GM23338 (cell line): ENCODE data around the gene EDAR. TPM values are rescaled to one million over a fixed set of nuclear protein-coding genes. Genes with fewer than 3 reads are reported as not detected.

Source experiments
- ATAC-seq: fragments of 200-7000 bp; cut with Tn5 transposase; 3 replicates; pipeline ENCODE4 v1.9.1; 2020
- DNase-seq: peaks from one replicate; pipeline ENCODE4 v3.0.0-alpha.2; 2015; ENCODE audit warnings: low spot score
- H2AFZ ChIP-seq: fragments of 200-600 bp; sonication (generic); 2 replicates; pipeline ENCODE4 v1.8.0; 2016; ENCODE audit warnings: antibody characterized with exemption, mild to moderate bottlenecking, moderate library complexity
- H3F3A ChIP-seq: fragments of 200-600 bp; sonication (generic); replicated peaks from 2 replicates; pipeline ENCODE4 v1.8.0; 2017; ENCODE audit warnings: antibody characterized with exemption, mixed run types, low read depth
- H3K27ac ChIP-seq: fragments of 200-600 bp; sonication (generic); 2 replicates; pipeline ENCODE4 v1.6.1; 2016; ENCODE audit warnings: low read depth
- H3K27me3 ChIP-seq: fragments of 200-600 bp; sonication (generic); 2 replicates; pipeline ENCODE4 v1.8.0; 2016; ENCODE audit warnings: mild to moderate bottlenecking, mixed run types, moderate library complexity; ENCODE audit not compliant: insufficient read depth
- H3K36me3 ChIP-seq: fragments of 200-600 bp; sonication (generic); 2 replicates; pipeline ENCODE4 v1.8.0; 2016; ENCODE audit warnings: mild to moderate bottlenecking; ENCODE audit not compliant: insufficient read depth
- H3K4me1 ChIP-seq: fragments of 200-600 bp; sonication (generic); 2 replicates; pipeline ENCODE4 v1.8.0; 2016; ENCODE audit warnings: mild to moderate bottlenecking, moderate library complexity; ENCODE audit not compliant: insufficient read depth
- H3K4me2 ChIP-seq: fragments of 200-600 bp; sonication (generic); 2 replicates; pipeline ENCODE4 v1.7.1; 2017; ENCODE audit warnings: mixed run types
- H3K4me3 ChIP-seq: fragments of 200-600 bp; sonication (generic); 2 replicates; pipeline ENCODE4 v1.6.1; 2016; ENCODE audit warnings: mixed run types
- H3K79me2 ChIP-seq: fragments of 200-600 bp; sonication (generic); replicated peaks from 2 replicates; pipeline ENCODE4 v1.8.0; 2017; ENCODE audit warnings: mild to moderate bottlenecking; ENCODE audit not compliant: insufficient read depth
- H3K9me2 ChIP-seq: fragments of 200-600 bp; sonication (generic); 2 replicates; pipeline ENCODE4 v1.8.0; 2017; ENCODE audit not compliant: insufficient read depth
- H4K20me1 ChIP-seq: fragments of 200-600 bp; sonication (generic); replicated peaks from 2 replicates; pipeline ENCODE4 v1.8.0; 2017; ENCODE audit warnings: mild to moderate bottlenecking; ENCODE audit not compliant: insufficient read depth
- H3K27ac Mint-ChIP-seq: 2 replicates; pipeline ENCODE4 v1.8.0; 2020; ENCODE audit warnings: inconsistent platforms, mild to moderate bottlenecking, moderate library complexity, mixed read lengths
- H3K27me3 Mint-ChIP-seq: 3 replicates; pipeline ENCODE4 v1.8.0; 2022; ENCODE audit warnings: low read depth, mild to moderate bottlenecking, moderate library complexity, mixed read lengths, inconsistent platforms; ENCODE audit not compliant: insufficient read depth, poor library complexity
- H3K36me3 Mint-ChIP-seq: 3 replicates; pipeline ENCODE4 v1.8.0; 2021; ENCODE audit warnings: low read depth, mild to moderate bottlenecking, inconsistent platforms, moderate library complexity, mixed read lengths
- H3K4me1 Mint-ChIP-seq: 3 replicates; pipeline ENCODE4 v1.8.0; 2020; ENCODE audit warnings: mild to moderate bottlenecking, inconsistent platforms, mixed read lengths
- H3K4me3 Mint-ChIP-seq: 3 replicates; pipeline ENCODE4 v1.8.0; 2021; ENCODE audit warnings: moderate library complexity, mild to moderate bottlenecking, inconsistent platforms, mixed read lengths
- H3K9me3 Mint-ChIP-seq: 3 replicates; pipeline ENCODE4 v1.8.0; 2020; ENCODE audit warnings: moderate library complexity, mild to moderate bottlenecking, inconsistent platforms, mixed read lengths
- CREB1 ChIP-seq: fragments of 250-450 bp; sonication (Bioruptor Pico); IDR thresholded peaks from 2 replicates; pipeline ENCODE4 v1.5.0; 2020; ENCODE audit warnings: low read depth, mild to moderate bottlenecking, moderate library complexity
- CTCF ChIP-seq, 2 experiments: fragments of 200-600 bp in 1 of 2; sonication (generic) in 1 of 2; conservative IDR thresholded peaks; 2 replicates each; pipeline versions ENCODE4 v1.5.1 to v1.6.1; 2016 to 2017; ENCODE audit warnings: antibody characterized with exemption in 2 of 2, low read depth in 2 of 2, mild to moderate bottlenecking in 2 of 2, moderate library complexity in 1 of 2
- EZH2 ChIP-seq: fragments of 200-600 bp; sonication (generic); IDR thresholded peaks from one replicate; pipeline ENCODE4 v1.8.0; 2017; ENCODE audit warnings: antibody characterized with exemption, mild to moderate bottlenecking, low read depth; ENCODE audit not compliant: unreplicated experiment
- EZH2phosphoT487 ChIP-seq: fragments of 200-600 bp; sonication (generic); IDR thresholded peaks from one replicate; pipeline ENCODE4 v1.8.1; 2018; ENCODE audit warnings: antibody characterized with exemption; ENCODE audit not compliant: unreplicated experiment
- JUNB ChIP-seq: IDR thresholded peaks from one replicate; pipeline ENCODE4 v1.6.1; 2016; ENCODE audit warnings: antibody characterized with exemption; ENCODE audit not compliant: unreplicated experiment
- NANOG ChIP-seq: IDR thresholded peaks from 2 replicates; pipeline ENCODE4 v1.6.1; 2016; ENCODE audit warnings: antibody characterized with exemption, borderline replicate concordance
- POLR2AphosphoS5 ChIP-seq: IDR thresholded peaks from 2 replicates; pipeline ENCODE4 v1.6.1; 2016; ENCODE audit warnings: antibody characterized with exemption, low read depth
- ZNF114 ChIP-seq: fragments of 250-450 bp; sonication (Bioruptor Pico); IDR thresholded peaks from 2 replicates; pipeline ENCODE4 v1.5.0; 2020; ENCODE audit warnings: mild to moderate bottlenecking, moderate library complexity
- ZNF331 ChIP-seq: fragments of 250-450 bp; sonication (Bioruptor Pico); IDR thresholded peaks from 2 replicates; pipeline ENCODE4 v1.5.0; 2020; ENCODE audit warnings: low read depth, mild to moderate bottlenecking, moderate library complexity
- polyA plus RNA-seq: library from polyadenylated mRNA; unstranded; fragments of >200 nt; fragmentation: Nextera tagmentation; extraction: Ambion mirVana; gene quantifications from 2 replicates; pipeline ENCODE4 v1.2.1, GENCODE V29; 2016
- total RNA-seq: library from RNA; depleted of rRNA; stranded (reverse); fragments of >200 nt; shearing (Covaris generic); gene quantifications from 2 replicates; pipeline ENCODE4 v1.2.3, GENCODE V29; 2014
- TF ChIP-seq, protein P1 (sequence below): IDR thresholded peaks from one replicate; pipeline ENCODE4 v1.6.1; 2018; ENCODE audit warnings: antibody characterized with exemption; ENCODE audit not compliant: unreplicated experiment
- TF ChIP-seq, protein P2 (sequence below): IDR thresholded peaks from 2 replicates; pipeline ENCODE4 v1.6.1; 2016; ENCODE audit warnings: antibody characterized with exemption

The EDAR gene
- total and polyA plus RNA-seq, 2 experiments from 2014 or later, result not detected

- no peak for TF ChIP-seq POLR2AphosphoS5
- TF ChIP-seq CTCF (conservative IDR thresholded peaks at IDR 0.05; ENCODE audit: low read depth in 2 of 2), result no peak
- Histone ChIP-seq H3K27ac (no peak overlapping the region), H3K4me3 (no peak overlapping the region), H3K27me3 (no peaks in the 10 kb centered on the region), H2AFZ (peak overlapping the region; percentile 78; the same call in 1 of the 2 replicates), H3K9me2 (no peaks in the 10 kb centered on the region), H3K79me2 (no peaks in the 10 kb centered on the region), H3K36me3 (no peaks in the 10 kb centered on the region), H3K4me2 (no peak overlapping the region), H4K20me1 (no peaks in the 10 kb centered on the region), H3K4me1 (peaks cover 17% of the 10 kb centered on the region), H3F3A (no peaks in the 10 kb centered on the region)
- H3K36me3 Mint-ChIP-seq, result no peaks in the 10 kb centered on the region
- H3K27me3 Mint-ChIP-seq, result peaks cover 6% of the 10 kb centered on the region
- DNase-seq (no peak), ATAC-seq (no peak)
- H3K27ac Mint-ChIP-seq, result no peak overlapping the region
- peaks cover 35% of the 10 kb centered on the region for H3K4me1 Mint-ChIP-seq
- no peak overlapping the region for H3K4me3 Mint-ChIP-seq
- no peaks in the 10 kb centered on the region for H3K9me3 Mint-ChIP-seq
Observed at GRCh38 chr2:108963057-108963456, 26.0 kb downstream of the EDAR start.

GRCh38 chr2:108961796-108962195 lies 27.2 kb downstream of the EDAR start:
- Mint-ChIP-seq H3K27ac (no peak overlapping the region), H3K4me3 (no peak overlapping the region), H3K4me1 (peaks cover 45% of the 10 kb centered on the region), H3K27me3 (peaks cover 6% of the 10 kb centered on the region), H3K9me3 (no peaks in the 10 kb centered on the region), H3K36me3 (no peaks in the 10 kb centered on the region)
- no peak overlapping the region for H3K27ac ChIP-seq
- ATAC-seq (no peak), DNase-seq (no peak)
- H3K9me2 ChIP-seq, result no peaks in the 10 kb centered on the region
- no peaks in the 10 kb centered on the region for H3K36me3 ChIP-seq
- H3K27me3 ChIP-seq, result no peaks in the 10 kb centered on the region
- H3K4me3 ChIP-seq, result no peak overlapping the region
- H3F3A ChIP-seq, result no peaks in the 10 kb centered on the region
- H4K20me1 ChIP-seq, result no peaks in the 10 kb centered on the region
- H3K79me2 ChIP-seq, result no peaks in the 10 kb centered on the region
- H2AFZ ChIP-seq, result peak overlapping the region; percentile 82
- H3K4me1 ChIP-seq, result peaks cover 24% of the 10 kb centered on the region
- H3K4me2 ChIP-seq, result no peak overlapping the region
- TF ChIP-seq EZH2 (no peak), NANOG (no peak), EZH2phosphoT487 (no peak), ZNF331 (CRISPR knock-in tag) (no peak), CREB1 (no peak), POLR2AphosphoS5 (no peak), ZNF114 (no peak), JUNB (no peak)
- TF ChIP-seq, protein P1, sequence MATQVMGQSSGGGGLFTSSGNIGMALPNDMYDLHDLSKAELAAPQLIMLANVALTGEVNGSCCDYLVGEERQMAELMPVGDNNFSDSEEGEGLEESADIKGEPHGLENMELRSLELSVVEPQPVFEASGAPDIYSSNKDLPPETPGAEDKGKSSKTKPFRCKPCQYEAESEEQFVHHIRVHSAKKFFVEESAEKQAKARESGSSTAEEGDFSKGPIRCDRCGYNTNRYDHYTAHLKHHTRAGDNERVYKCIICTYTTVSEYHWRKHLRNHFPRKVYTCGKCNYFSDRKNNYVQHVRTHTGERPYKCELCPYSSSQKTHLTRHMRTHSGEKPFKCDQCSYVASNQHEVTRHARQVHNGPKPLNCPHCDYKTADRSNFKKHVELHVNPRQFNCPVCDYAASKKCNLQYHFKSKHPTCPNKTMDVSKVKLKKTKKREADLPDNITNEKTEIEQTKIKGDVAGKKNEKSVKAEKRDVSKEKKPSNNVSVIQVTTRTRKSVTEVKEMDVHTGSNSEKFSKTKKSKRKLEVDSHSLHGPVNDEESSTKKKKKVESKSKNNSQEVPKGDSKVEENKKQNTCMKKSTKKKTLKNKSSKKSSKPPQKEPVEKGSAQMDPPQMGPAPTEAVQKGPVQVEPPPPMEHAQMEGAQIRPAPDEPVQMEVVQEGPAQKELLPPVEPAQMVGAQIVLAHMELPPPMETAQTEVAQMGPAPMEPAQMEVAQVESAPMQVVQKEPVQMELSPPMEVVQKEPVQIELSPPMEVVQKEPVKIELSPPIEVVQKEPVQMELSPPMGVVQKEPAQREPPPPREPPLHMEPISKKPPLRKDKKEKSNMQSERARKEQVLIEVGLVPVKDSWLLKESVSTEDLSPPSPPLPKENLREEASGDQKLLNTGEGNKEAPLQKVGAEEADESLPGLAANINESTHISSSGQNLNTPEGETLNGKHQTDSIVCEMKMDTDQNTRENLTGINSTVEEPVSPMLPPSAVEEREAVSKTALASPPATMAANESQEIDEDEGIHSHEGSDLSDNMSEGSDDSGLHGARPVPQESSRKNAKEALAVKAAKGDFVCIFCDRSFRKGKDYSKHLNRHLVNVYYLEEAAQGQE, result no peak
- TF ChIP-seq, protein P2, sequence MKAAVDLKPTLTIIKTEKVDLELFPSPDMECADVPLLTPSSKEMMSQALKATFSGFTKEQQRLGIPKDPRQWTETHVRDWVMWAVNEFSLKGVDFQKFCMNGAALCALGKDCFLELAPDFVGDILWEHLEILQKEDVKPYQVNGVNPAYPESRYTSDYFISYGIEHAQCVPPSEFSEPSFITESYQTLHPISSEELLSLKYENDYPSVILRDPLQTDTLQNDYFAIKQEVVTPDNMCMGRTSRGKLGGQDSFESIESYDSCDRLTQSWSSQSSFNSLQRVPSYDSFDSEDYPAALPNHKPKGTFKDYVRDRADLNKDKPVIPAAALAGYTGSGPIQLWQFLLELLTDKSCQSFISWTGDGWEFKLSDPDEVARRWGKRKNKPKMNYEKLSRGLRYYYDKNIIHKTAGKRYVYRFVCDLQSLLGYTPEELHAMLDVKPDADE, result no peak
